CD4-positive, CD25-positive, alpha-beta regulatory T cell (primary cell): ENCODE results near the gene PGAM1. TPM values are rescaled to one million over a fixed set of nuclear protein-coding genes. Genes with fewer than 3 reads are reported as not detected.
"Not testable (repeated sequence)": the region's sequence is repeated elsewhere in the genome, so short reads cannot be mapped to it uniquely, and the experiment has no call there.

Experiments used
- ATAC-seq, 2 donors: fragments of 150-1000 bp; cut with Tn5 transposase; one replicate each; pipeline ENCODE4 v1.10.0; 2021; ENCODE audit warnings: low read depth in 2 of 2, moderate number of reproducible peaks in 2 of 2, moderate library complexity in 1 of 2
- DNase-seq, 3 donors: peaks; one replicate each; pipeline versions ENCODE4 v3.0.0 to v3.0.0-alpha.2; 2012 to 2022; ENCODE audit warnings: mixed read lengths in 1 of 3
- H3K27ac ChIP-seq: one replicate; pipeline ENCODE4 v1.7.0; 2013; ENCODE audit warnings: mild to moderate bottlenecking, low read length; ENCODE audit not compliant: insufficient read depth, poor library complexity, severe bottlenecking
- H3K27me3 ChIP-seq: one replicate; pipeline ENCODE4 v1.7.0; 2013; ENCODE audit warnings: low read length; ENCODE audit not compliant: control insufficient read depth, insufficient read depth
- H3K36me3 ChIP-seq: one replicate; pipeline ENCODE4 v1.7.0; 2013; ENCODE audit warnings: mild to moderate bottlenecking, low read length, moderate library complexity; ENCODE audit not compliant: control insufficient read depth, insufficient read depth
- H3K4me1 ChIP-seq: 2 replicates; pipeline ENCODE4 v1.7.0; 2013; ENCODE audit warnings: mild to moderate bottlenecking, low read length; ENCODE audit not compliant: insufficient read depth, control insufficient read depth, poor library complexity, severe bottlenecking
- H3K4me3 ChIP-seq: one replicate; pipeline ENCODE4 v1.7.0; 2013; ENCODE audit warnings: low read depth, mild to moderate bottlenecking, low read length, moderate library complexity
- H3K9me3 ChIP-seq, 2 experiments: 1 replicate in 1 of 2; 2 replicates in 1 of 2; pipeline ENCODE4 v1.7.0; 2013; ENCODE audit warnings: low read length in 2 of 2, mild to moderate bottlenecking in 1 of 2, moderate library complexity in 1 of 2; ENCODE audit not compliant: control insufficient read depth in 2 of 2
- H3K27ac Mint-ChIP-seq, 3 donors: one replicate each; pipeline ENCODE4 v1.8.0; 2020 to 2022; ENCODE audit warnings: mild to moderate bottlenecking in 3 of 3, mixed read lengths in 3 of 3, moderate library complexity in 2 of 3
- H3K27me3 Mint-ChIP-seq: one replicate; pipeline ENCODE4 v1.8.0; 2022; ENCODE audit warnings: mild to moderate bottlenecking, mixed read lengths
- H3K36me3 Mint-ChIP-seq: one replicate; pipeline ENCODE4 v1.8.0; 2020; ENCODE audit warnings: mixed read lengths
- H3K4me1 Mint-ChIP-seq, 4 donors: one replicate each; pipeline ENCODE4 v1.8.0; 2020 to 2022; ENCODE audit warnings: mixed read lengths in 4 of 4, mild to moderate bottlenecking in 1 of 4
- H3K4me3 Mint-ChIP-seq, 4 donors: one replicate each; pipeline ENCODE4 v1.8.0; 2020 to 2022; ENCODE audit warnings: mild to moderate bottlenecking in 4 of 4, mixed read lengths in 4 of 4, moderate library complexity in 3 of 4
- H3K9me3 Mint-ChIP-seq, 7 donors: one replicate each; pipeline ENCODE4 v1.8.0; 2020 to 2022; ENCODE audit warnings: mixed read lengths in 7 of 7, mild to moderate bottlenecking in 3 of 7, moderate library complexity in 2 of 7
- polyA plus RNA-seq, 4 donors: library from polyadenylated mRNA; unstranded; fragments of 300-500 nt; fragmentation: Illumina TruSeq; gene quantifications; one replicate each; pipeline ENCODE4 v1.2.3, GENCODE V29; 2021
- total RNA-seq: library from RNA; stranded (reverse); gene quantifications from one replicate; pipeline ENCODE4 v1.2.3, GENCODE V29; 2022

Gene PGAM1
- total and polyA plus RNA-seq, 5 donors from 2014 or later, result 98.8 to 375 (median 271) TPM

GRCh38 chr10:97400665-97401454, 25.1 kb upstream of the PGAM1 start, which contains the start of gene RRP12:
Gene RRP12, minus strand, starts transcription at chr10:97401340. Its CDS starts 109 bp downstream, at chr10:97401231.
- ATAC-seq, result peak; percentile 96 to 98

DNA sequence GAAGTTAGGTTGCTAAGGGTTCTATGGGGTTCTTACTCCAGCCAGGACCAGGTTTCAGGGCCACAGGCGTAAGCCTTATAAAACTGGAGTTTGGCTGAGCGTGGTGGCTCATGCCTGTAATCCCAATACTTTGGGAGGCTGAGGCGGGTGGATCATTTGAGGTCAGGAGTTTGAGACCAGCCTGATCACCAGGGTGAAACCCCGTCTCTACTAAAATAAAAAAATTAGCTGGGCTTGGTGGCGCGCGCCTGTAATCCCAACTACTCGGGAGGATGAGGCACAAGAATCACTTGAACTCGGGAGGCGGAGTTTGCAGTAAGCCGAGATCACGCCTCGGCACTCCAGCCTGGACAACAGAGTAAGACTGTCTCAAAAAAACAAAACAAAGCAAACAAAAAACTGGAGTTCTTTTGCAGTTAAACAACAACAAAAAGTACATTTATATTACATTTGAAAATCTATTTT, 24.5 kb upstream of the PGAM1 start:
- no peaks in the 10 kb centered on the region for H3K36me3 ChIP-seq
- H3K4me3 Mint-ChIP-seq, result peak overlapping the region; percentile 89 to 97 (median 94)
- H3K4me3 ChIP-seq, result peak overlapping the region; percentile 89

More at GRCh38 chr10:97400665-97401454, 25.1 kb upstream of the PGAM1 start, which contains the start of gene RRP12:
- Mint-ChIP-seq H3K4me1 (peaks cover 3 to 18% (median 8%) of the 10 kb centered on the region in 4 donors), H3K36me3 (peaks cover 6% of the 10 kb centered on the region), H3K27ac (peak within 1 kb of the TSS; percentile 62 to 99 (median 99)), H3K9me3 (no peaks in the 10 kb centered on the region), H3K4me3 (peak within 1 kb of the TSS; percentile 89 to 97 (median 94)), H3K27me3 (no peaks in the 10 kb centered on the region)
- H3K9me3 ChIP-seq, result no peaks in the 10 kb centered on the region
- H3K36me3 ChIP-seq, result peaks cover 6% of the 10 kb centered on the region
- DNase-seq, result peak; percentile 84 to 98 (median 93)
- H3K4me3 ChIP-seq, result peak within 1 kb of the TSS; percentile 89
- H3K27ac ChIP-seq, result peak within 1 kb of the TSS; percentile 93
- no peaks in the 10 kb centered on the region for H3K27me3 ChIP-seq
- peaks cover 16% of the 10 kb centered on the region for H3K4me1 ChIP-seq

DNA sequence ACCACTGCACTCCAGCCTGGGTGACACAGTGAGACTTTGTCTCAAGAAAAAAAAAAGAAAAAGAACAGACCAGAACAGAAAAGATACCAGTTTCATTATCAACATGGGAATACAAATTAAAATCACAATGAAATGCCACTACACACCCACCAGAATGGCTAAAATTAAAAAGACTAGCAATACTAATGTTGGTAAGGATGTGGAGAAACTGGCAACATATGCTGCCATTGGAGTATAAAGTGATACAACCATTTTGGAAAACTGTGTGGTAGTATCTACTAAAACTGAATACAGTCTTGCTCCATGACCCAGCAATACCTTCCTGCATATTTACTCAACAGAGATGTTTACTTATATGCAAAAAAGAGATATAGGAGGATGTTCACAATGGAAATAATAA, 21.9 kb upstream of the PGAM1 start:
- Mint-ChIP-seq H3K27me3 (no peaks in the 10 kb centered on the region), H3K4me3 (no peak overlapping the region), H3K36me3 (no peaks in the 10 kb centered on the region), H3K9me3 (no peaks in the 10 kb centered on the region), H3K4me1 (peaks cover 5 to 29% (median 13%) of the 10 kb centered on the region in 4 donors), H3K27ac (peak overlapping the region in 2 of 3 donors; percentile 36 to 41)
- H3K27me3 ChIP-seq, result no peaks in the 10 kb centered on the region
- H3K36me3 ChIP-seq, result no peaks in the 10 kb centered on the region
- H3K4me1 ChIP-seq, result peaks cover 22% of the 10 kb centered on the region
- no peaks in the 10 kb centered on the region for H3K9me3 ChIP-seq
- DNase-seq (no peak), ATAC-seq (no peak)
- no peak overlapping the region for H3K4me3 ChIP-seq
- no peak overlapping the region for H3K27ac ChIP-seq

More for the DNA sequence above, 24.5 kb upstream of the PGAM1 start:
- peaks cover 0 to 18% (median 7%) of the 10 kb centered on the region in 4 donors for H3K4me1 Mint-ChIP-seq
- H3K36me3 Mint-ChIP-seq, result no peaks in the 10 kb centered on the region
- Histone ChIP-seq H3K9me3 (no peaks in the 10 kb centered on the region), H3K27ac (peak overlapping the region; percentile 93), H3K4me1 (peaks cover 16% of the 10 kb centered on the region), H3K27me3 (no peaks in the 10 kb centered on the region)
- no peak for ATAC-seq
- no peak for DNase-seq
- peak overlapping the region; percentile 62 to 99 (median 99) for H3K27ac Mint-ChIP-seq
- H3K27me3 Mint-ChIP-seq, result no peaks in the 10 kb centered on the region
- no peaks in the 10 kb centered on the region for H3K9me3 Mint-ChIP-seq

DNA sequence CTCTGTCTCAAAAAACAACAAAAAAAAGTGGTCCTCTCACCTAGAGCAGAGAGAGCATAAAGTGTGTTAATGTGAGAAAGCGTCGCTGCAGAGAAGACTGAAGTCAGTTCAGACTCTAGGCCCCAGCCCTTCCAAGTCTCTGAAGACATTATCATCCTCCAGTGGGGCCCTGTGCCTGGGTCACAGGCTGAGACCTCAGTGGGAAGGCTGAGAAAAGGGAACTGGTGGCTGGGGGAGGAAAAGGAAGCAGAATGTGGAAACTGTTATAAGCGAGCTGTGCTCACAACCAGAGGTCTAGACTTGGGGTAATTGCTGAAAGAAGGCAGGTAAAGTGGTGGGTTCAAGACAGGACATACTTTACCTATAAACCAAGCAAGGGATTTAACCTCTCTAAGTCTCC, 19.9 kb upstream of the PGAM1 start:
- H3K9me3 Mint-ChIP-seq, result no peaks in the 10 kb centered on the region
- ATAC-seq (no peak), DNase-seq (no peak)
- no peak overlapping the region for H3K27ac Mint-ChIP-seq
- no peaks in the 10 kb centered on the region for H3K36me3 ChIP-seq
- H3K36me3 Mint-ChIP-seq, result no peaks in the 10 kb centered on the region
- H3K27ac ChIP-seq, result no peak overlapping the region
- H3K27me3 Mint-ChIP-seq, result no peaks in the 10 kb centered on the region
- H3K4me1 Mint-ChIP-seq, result peaks cover 5 to 17% (median 9%) of the 10 kb centered on the region in 4 donors
- no peaks in the 10 kb centered on the region for H3K27me3 ChIP-seq
- H3K4me3 Mint-ChIP-seq, result no peak overlapping the region
- no peak overlapping the region for H3K4me3 ChIP-seq
- no peaks in the 10 kb centered on the region for H3K9me3 ChIP-seq
- peaks cover 11% of the 10 kb centered on the region for H3K4me1 ChIP-seq

GRCh38 chr10:97406483-97406882, 19.5 kb upstream of the PGAM1 start:
- peaks cover 3 to 12% (median 8%) of the 10 kb centered on the region in 4 donors for H3K4me1 Mint-ChIP-seq
- not testable (repeated sequence) for H3K9me3 Mint-ChIP-seq, H3K4me3 Mint-ChIP-seq, H3K4me1 ChIP-seq, H3K27me3 Mint-ChIP-seq, ATAC-seq, H3K36me3 Mint-ChIP-seq, H3K27me3 ChIP-seq, DNase-seq, H3K27ac ChIP-seq, H3K4me3 ChIP-seq, H3K9me3 ChIP-seq, H3K36me3 ChIP-seq, H3K27ac Mint-ChIP-seq

GRCh38 chr10:97407211-97407951, 18.6 kb upstream of the PGAM1 start:
- Histone ChIP-seq H3K4me1 (peaks cover 6% of the 10 kb centered on the region), H3K9me3 (no peaks in the 10 kb centered on the region), H3K4me3 (peak overlapping the region; percentile 72), H3K27me3 (no peaks in the 10 kb centered on the region), H3K36me3 (no peaks in the 10 kb centered on the region), H3K27ac (peak overlapping the region; percentile 30)
- H3K27me3 Mint-ChIP-seq, result no peaks in the 10 kb centered on the region
- no peaks in the 10 kb centered on the region for H3K9me3 Mint-ChIP-seq
- peak; percentile 96 to 97 for ATAC-seq
- H3K27ac Mint-ChIP-seq, result peak overlapping the region in 2 of 3 donors; percentile 53 to 56
- DNase-seq, result peak; percentile 58 to 86 (median 78)
- peaks cover 3 to 11% (median 8%) of the 10 kb centered on the region in 4 donors for H3K4me1 Mint-ChIP-seq
- H3K36me3 Mint-ChIP-seq, result no peaks in the 10 kb centered on the region
- H3K4me3 Mint-ChIP-seq, result peak overlapping the region; percentile 0 to 79 (median 62)

GRCh38 chr10:97407952-97408248, 18.1 kb upstream of the PGAM1 start:
- H3K4me3 ChIP-seq, result no peak overlapping the region
- ATAC-seq (no peak), DNase-seq (no peak)
- no peaks in the 10 kb centered on the region for H3K36me3 ChIP-seq
- H3K9me3 ChIP-seq, result no peaks in the 10 kb centered on the region
- Mint-ChIP-seq H3K27ac (peak overlapping the region in 2 of 3 donors; percentile 53 to 56), H3K4me1 (peaks cover 5 to 15% (median 10%) of the 10 kb centered on the region in 4 donors), H3K9me3 (no peaks in the 10 kb centered on the region), H3K4me3 (peak overlapping the region in 2 of 4 donors; percentile 0 to 21), H3K27me3 (no peaks in the 10 kb centered on the region), H3K36me3 (no peaks in the 10 kb centered on the region)
- H3K4me1 ChIP-seq, result peaks cover 6% of the 10 kb centered on the region
- H3K27me3 ChIP-seq, result no peaks in the 10 kb centered on the region
- no peak overlapping the region for H3K27ac ChIP-seq
